ENCODE measurements around the gene SMIM28.
"Not testable (repeated sequence)": the region's sequence is repeated elsewhere in the genome, so short reads cannot be mapped to it uniquely, and the experiment has no call there.

The SMIM28 gene

DNA sequence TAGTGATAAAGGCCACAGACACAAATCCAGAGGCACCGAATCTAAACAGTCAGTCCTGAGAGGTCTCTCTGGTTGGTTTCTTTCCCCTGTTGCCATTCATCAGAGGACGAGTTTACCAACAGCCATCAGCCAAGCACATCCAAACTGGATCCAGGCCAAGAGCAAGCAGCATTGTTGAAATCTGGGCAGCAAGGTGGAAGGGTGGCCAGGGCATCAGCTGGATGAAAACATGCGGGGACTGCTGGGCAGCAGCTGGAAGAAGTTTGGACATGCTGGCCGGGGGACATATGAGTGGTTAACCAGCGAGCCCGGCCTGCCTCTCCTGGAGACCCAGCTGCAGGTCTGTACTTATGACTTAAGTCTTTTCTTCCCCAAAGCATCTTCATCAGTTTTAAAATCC lies at the start of gene SMIM28:
Gene SMIM28, plus strand, starts transcription at position 62 of the 400 bp plus-strand sequence. Its CDS starts 168 bp downstream, at position 230.
- FAIRE-seq = no peak

DNA sequence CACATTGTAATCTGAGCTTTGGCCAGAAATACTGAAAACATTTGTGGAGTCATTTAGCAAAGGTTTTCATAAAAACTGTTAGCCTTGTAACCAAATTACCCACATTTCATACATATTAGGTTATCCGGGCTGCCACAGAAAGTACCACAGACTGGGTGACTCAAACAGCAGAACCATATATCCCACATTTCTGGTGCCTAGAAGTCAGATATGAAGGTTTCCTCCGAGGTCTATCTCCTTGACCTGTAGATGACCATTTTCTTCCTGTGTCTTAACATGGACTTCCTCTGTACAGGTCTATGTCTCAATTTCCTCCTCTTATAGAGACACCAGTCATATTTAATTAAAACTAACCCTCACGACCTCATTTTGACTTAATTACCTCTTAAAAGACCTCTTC lies 49.5 kb upstream of the SMIM28 start:
- no peak for FAIRE-seq

DNA sequence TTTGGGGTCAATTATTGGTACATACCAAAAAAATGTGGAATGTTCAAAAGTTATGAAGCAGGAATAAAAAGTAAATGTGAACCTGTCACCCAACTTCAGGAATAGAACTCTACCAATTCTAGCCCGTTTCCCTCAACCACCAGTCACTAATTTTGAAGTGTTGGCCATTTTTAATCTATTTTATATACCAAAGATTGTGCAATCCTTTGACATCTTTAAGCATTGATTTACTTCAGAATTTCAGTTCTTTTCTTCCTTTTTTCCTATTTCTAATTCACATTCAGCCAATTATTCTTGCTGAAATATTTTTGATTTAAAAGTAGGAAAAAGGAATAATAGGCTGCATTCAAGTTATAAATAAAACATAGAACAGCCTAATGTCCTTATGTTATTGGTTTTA lies 46.9 kb upstream of the SMIM28 start:
- no peak for FAIRE-seq

DNA sequence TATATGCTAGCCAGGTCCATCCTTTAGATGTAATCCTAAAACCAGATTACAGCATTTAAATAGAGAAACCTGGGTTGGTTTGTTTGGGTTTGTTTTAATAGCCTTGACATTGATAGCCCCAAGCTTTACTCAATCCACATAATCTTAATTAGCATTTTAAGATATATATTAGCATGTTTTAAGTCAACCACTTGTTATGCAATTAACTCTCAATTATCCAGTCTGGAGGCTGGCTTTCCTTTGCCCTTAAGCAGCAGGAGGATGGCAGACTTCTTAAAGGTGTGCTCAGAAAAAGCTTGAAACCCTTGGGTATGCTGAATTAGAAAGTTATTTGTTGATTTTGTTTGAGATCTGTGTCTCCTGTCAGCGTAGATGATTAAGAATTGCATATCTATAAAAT lies 46.3 kb upstream of the SMIM28 start:
- no peak for FAIRE-seq

DNA sequence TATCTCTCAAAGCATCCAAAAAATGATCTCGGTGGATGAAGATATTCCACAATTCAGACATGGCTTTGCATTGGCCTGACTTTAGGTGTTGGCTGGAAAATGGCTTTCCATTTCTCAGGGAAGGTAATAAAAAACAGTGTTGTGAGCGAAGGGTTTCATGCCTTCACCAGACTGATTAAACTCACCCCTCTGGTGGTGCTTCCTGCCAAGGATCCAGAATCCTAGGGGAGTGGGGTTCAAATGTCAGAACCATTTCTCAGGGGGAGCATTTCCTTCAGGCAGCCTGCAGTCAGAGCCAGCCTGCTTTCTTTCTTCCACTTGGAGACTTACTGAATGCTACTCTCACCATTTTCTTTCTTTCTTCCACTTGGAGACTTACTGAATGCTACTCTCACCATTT lies 45.7 kb upstream of the SMIM28 start:
- FAIRE-seq = no peak

DNA sequence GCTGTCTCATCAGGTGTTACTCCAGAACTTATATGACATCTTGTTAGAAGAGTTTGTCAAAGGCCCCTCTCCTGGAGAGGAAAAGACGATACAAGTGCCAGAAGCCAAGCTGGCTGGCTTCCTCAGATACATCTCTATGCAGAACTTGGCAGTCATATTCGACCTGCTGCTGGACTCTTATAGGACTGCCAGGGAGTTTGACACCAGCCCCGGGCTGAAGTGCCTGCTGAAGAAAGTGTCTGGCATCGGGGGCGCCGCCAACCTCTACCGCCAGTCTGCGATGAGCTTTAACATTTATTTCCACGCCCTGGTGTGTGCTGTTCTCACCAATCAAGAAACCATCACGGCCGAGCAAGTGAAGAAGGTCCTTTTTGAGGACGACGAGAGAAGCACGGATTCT lies 43.7 kb upstream of the SMIM28 start:
- no peak for FAIRE-seq

DNA sequence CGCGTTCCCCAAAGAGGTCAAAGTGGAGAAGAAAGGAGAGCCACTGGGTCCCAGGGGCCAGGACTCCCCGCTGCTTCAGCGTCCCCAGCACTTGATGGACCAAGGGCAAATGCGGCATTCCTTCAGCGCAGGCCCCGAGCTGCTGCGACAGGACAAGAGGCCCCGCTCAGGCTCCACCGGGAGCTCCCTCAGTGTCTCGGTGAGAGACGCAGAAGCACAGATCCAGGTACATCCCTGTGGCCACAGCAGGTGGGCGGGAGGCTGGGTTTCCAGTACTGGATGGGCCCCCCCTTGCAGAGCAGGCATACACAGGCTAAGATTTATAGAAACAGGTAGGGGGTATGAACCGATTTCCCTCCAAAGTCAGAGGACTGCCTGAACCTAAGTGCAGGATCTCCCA lies 42.7 kb upstream of the SMIM28 start:
- no peak for FAIRE-seq

DNA sequence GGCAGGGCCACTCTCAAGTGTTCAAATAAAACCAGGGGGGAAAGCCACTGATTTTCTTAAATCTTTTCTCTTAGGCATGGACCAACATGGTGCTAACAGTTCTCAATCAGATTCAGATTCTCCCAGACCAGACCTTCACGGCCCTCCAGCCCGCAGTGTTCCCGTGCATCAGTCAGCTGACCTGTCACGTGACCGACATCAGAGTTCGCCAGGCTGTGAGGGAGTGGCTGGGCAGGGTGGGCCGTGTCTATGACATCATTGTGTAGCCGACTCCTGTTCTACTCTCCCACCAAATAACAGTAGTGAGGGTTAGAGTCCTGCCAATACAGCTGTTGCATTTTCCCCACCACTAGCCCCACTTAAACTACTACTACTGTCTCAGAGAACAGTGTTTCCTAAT lies 41.5 kb upstream of the SMIM28 start:
- FAIRE-seq = no peak

DNA sequence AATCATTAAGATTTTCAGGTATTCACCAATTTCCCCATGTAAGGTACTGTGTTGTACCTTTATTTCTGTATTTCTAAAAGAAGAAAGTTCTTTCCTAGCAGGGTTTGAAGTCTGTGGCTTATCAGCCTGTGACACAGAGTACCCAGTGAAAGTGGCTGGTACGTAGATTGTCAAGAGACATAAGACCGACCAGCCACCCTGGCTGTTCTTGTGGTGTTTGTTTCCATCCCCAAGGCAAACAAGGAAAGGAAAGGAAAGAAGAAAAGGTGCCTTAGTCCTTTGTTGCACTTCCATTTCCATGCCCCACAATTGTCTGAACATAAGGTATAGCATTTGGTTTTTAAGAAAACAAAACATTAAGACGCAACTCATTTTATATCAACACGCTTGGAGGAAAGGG lies 40.6 kb upstream of the SMIM28 start:
- no peak for FAIRE-seq

DNA sequence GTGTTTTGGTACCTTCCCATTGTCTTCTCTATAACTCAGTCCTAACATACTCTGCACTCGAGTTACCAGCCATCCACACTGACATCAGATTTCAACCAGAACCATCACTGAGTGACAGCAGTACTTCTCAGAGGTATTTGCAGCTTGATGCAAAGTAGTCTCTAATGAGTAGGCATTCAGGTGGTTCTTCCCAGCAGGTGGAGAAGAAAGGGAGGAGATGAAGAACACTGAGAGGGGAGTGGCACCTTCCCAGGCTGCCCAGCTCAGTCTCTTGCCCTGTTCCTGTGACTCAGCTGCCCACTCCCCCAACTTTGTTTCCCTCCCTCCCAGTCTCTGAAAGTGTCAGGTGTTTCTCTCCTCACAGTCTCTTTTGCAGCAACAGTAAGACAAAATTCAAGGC lies 38.7 kb upstream of the SMIM28 start:
- FAIRE-seq = no peak

DNA sequence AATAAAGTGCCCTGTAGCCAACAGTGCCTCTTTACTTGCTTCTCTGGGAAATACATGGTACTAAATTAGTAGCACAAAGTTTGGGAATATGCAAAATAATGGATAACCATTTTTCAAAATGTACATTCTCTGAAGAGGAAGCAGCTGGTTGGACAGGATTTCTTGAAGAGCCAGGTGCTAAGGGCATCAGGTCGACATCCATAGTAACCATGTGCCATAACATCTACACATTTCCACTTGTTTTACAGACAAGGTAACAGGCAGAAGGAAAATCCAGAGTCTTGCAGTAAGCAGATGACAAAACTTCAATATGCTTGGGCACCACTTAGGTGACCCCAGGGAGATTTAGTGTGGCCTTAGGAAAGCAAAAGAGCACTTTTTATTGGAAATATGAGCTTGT lies 36.5 kb upstream of the SMIM28 start:
- no peak for FAIRE-seq

DNA sequence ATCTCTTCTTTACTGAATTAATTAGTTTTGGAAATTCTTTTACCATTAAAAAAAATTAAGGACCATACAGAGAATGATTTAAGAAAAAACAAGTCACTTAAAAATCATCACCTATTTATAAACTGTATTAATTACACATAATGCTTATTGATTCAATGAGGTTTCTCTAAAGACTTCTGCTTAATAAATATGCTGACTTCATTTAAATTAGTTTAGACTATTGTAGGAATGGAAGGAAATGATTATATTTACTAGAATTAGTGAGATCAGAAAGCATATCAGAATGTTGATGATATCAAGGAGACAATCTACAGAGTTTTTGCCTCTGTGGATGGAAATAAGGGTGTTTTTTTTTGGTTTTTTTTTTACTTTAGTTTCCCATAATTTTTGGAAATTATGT lies 34.6 kb upstream of the SMIM28 start:
- no peak for FAIRE-seq

DNA sequence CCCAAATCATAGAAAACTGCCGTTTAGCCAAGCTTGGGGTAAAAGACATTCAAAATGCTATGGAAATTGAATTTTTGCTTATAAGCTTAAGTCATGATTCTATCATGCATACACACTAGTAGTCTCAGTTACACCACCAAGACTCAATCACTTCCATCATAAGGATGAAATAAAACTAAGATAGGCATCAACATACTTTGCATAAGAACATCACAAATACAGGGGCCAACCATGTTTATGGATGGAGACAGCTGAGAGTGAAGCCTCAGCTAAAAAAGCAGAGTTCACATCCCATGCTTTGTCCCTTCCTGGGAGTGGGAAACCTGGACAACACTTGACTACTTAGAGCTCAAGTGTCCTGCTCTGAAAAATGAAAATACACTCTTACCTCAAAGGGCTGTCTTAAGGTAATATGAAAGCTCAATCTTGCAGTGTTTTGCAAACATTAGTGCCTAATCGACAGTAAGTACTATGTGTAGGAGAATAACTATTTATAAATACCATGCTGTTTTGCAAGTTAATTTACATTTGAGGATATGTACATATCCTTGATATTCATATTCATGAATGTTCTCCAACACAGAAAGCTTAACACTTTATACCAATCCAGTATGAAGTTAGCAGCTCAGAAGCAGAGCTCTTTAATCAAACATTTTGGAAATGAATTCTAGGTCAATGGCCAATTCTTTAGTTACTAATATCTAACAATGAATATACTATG lies 32.0 kb upstream of the SMIM28 start:
- FAIRE-seq = no peak

DNA sequence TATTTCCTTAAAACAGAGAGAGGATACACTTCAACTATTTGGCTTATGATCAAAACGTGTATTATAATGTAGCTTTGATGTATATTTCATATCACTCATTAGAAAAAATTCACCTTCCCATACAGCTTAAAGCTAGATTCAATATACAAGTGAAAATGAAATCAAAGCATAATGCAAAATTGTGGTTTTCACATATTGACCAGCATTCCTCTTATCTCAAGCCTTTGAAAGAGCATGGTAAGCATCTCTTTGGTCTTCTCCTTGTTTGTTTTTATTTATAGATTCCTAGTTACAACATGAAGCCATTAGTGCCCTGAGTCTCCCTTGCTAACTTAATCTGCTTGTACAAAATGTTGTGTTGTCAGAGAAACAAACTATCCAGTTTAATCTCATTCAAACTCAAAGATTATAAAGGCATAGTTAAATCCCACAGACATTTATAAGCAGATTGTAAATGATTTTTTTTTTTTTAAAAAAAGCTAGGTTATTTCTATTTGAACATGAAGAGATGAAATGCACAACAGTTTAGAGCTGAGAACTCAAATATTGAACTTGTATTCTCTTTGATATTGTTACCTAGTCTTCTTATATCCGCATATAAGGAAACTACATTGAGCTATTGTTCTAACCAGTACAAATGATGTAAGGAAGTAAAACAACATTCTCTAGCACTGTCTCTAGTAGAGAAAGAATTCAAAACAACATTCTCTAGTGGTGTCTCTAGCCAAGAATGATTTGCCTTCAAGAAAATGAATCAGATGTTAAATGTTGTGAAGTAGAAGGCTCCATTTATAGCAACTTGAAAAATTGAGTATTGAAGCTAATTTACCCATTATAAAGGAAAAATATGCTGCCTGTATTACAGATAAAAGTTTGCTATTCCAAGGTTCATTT lies 31.2 kb upstream of the SMIM28 start:
- no peak for FAIRE-seq

DNA sequence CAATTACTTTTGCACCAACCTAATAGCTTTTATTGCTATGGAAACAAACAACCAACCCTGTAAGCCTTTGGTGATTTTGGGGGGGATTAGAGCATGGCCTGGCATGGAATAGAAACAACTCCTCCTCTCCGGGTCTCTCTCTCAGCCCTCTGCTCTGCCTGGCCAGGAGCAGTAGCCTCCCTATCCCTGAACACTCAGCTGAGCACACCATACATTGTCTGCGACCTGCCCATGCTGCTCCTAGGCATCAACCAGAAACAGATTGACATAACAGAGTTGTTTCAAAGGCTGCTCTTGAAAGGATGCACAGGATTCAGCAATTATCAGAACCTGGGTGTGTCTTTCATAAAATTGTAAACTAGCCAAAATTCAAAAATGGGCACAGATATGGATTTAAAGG lies 29.8 kb upstream of the SMIM28 start:
- no peak for FAIRE-seq

DNA sequence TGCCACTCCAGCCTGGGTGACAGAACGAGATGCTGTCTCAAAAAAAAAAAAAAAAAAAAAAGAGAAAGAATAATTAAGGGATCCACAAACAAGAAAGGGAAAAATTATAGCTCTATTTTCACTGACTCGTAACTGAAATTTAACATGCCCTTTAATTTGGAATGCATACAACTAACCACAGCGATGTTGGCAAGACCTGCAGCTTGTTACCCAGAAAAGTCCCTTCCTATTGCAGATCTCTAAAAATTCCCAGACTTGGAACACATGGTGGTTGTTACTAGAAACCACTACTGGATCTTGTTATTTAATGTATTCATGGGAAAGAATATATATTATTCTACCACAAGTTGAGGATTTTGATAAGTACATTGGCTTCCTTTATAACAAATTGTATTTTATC lies 27.8 kb upstream of the SMIM28 start:
- no peak for FAIRE-seq

DNA sequence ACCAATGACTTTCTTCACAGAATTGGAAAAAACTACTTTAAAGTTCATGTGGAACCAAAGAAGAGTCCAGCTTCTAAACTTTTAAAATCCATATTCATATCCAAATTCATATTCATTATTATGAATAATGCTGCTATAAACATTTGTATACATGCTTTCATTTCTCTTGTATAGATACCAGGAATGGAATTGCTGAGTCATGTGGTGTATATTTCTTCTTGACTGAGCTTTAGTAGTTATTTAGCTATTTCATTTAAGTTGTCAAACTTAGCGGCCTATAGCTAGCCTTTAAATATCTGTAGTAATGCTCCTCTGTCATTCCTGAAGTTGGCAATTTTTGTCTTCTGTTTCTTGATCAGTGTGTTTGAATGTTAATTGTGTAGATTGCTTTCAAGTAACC lies 19.8 kb upstream of the SMIM28 start:
- no peak for FAIRE-seq

DNA sequence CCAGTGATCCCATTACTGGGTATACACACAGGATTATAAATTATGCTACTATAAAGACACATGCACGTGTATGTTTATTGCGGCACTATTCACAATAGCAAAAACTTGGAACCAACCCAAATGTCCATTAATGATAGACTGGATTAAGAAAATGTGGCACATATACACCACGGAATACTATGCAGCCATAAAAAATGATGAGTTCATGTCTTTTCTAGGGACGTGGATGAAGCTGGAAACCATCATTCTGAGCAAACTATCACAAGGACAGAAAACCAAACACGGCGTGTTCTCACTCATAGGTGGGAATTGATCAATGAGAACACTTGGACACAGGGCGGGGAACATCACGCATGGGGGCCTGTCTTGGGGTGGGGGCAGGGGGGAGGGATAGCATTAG lies 9.0 kb upstream of the SMIM28 start:
- not testable (repeated sequence) for FAIRE-seq

DNA sequence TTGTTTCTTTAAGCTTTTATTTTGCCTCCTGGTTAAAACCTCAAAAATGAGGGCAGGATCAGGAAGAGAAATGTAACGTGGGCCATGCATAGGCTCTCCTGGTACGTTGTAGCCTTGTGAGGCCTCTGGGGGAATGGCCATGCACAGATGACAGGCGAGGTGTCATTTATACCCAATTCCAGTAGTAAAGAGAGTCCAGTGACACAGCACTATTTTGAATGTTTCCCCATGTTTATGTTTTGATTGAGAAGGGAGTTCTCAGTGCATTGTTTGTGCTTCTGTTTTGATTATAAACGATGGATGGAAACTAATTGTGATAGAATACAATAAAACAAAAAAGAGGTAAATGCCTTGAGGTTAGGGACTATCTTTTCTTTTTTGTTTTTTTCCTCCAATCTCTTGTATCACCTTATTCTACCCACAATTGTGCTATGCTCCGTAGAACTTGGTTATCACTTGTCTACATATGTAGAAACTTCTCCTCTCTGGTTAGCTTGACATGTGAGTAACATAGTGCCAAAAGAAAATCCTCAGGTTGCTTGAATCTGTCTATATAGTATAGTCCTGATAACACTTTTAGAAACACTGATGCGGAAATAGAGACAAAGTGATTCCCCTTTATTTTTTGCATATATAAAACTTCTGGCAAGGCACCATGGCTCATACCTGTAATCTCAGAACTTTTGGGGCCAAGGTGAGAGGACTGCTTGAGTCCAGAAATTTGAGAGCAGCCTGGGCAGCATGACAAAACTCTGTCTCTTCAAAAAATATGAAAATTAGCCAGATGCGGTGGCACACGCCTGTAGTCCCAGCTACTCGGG lies 6.9 kb upstream of the SMIM28 start:
- no peak for FAIRE-seq

DNA sequence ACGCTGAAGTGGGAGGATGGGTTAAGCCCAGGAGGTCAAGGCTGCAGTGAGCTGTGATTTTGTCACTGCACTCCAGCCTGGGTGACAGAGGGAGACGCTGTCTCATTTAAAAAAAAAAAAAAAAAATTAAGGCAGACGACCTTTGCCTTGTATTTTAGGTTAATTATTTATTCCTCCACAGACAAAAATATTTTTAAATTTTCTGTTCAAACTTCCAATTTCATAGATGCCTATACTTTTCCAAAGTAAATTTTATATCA lies 6.3 kb upstream of the SMIM28 start:
- no peak for FAIRE-seq

DNA sequence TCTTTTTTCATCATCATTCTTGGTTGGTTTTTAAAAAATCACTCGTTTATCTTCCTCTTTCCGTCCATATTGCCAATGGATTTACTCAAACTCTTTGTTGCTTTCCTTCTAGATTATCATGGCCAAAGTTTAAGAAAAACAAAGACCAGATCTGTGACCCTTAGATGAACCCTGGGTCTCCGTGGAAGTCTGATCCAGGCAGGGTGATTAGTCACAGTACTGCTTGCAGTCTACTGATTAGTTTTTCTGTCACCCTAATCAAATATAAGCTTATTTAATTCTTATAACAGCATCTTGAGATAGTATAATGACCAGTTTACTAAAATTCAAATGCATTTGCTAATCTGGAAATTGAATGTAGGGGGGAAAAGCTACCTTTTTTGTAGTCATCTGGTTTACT lies 6.0 kb upstream of the SMIM28 start:
- FAIRE-seq = no peak

DNA sequence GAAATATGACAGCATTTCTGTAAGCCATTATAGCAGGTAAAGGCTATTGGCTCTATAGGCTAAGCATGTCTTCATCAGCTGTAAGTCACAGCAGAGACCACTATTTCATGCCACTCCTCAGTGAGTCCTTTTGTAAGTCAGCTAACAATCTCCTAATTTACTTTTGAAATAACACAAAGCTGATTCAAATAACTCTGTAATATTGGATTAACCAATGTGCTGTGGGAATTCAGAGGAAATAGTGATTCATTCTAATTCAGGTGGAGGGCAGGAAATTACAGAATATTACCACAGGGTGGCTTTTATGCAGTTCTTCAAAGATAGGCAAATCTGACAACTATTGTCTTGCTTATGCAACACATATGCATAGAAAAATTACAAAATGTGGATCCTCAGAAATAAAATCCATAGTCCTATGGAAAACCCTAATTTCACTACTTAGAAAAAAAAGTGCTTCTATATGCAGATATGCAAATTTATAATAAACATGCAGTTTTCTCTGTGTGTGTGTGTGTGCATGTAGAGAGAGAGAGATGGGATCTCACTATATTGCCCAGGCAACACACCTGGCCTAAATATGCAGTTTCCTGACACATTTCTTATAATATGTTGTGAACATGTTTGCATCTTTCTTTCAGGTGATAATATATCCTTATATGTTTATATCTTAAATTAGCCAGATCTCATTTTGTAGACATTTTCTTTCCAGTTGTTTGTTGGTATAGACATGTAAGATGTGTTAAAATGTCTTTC lies 4.8 kb upstream of the SMIM28 start:
- no peak for FAIRE-seq

DNA sequence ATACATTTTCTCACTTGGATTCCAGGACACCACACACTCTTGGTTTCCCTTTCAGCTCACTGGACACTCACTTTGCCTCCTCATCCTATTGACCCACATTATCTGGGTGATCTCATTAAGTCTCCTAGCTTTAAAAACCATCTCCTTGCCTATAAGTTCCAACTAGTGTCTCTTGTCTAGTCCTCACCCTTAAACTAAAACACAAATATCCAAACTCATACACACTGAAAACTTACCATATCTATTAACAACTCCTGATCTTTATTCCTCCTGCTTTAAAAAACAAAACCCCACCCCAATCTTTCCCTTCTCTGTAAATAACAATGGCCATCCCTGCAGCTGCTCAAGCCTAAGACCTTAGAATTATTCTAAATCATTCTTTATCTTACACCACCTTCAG lies 3.5 kb upstream of the SMIM28 start:
- FAIRE-seq = no peak

All from TTC549 (cell line).